Stomach smooth muscle (tissue), 2 donors: ENCODE measurements around the gene R3HDM2.

Experiments used
- H3K27ac ChIP-seq: one replicate; pipeline ENCODE4 v1.7.0; 2013; ENCODE audit warnings: mild to moderate bottlenecking, low read length, inconsistent platforms
- H3K27me3 ChIP-seq, 2 donors: one replicate each; pipeline ENCODE4 v1.7.0; 2013; ENCODE audit warnings: low read length in 2 of 2; ENCODE audit not compliant: insufficient read depth in 2 of 2, control insufficient read depth in 1 of 2
- H3K36me3 ChIP-seq, 2 donors: one replicate each; pipeline ENCODE4 v1.7.0; 2013; ENCODE audit warnings: low read length in 2 of 2; ENCODE audit not compliant: control insufficient read depth in 2 of 2, insufficient read depth in 2 of 2
- H3K4me1 ChIP-seq: one replicate; pipeline ENCODE4 v1.7.0; 2013; ENCODE audit warnings: low read length; ENCODE audit not compliant: control insufficient read depth, insufficient read depth
- H3K4me3 ChIP-seq, 2 donors: one replicate each; pipeline ENCODE4 v1.7.0; 2013; ENCODE audit warnings: low read length in 2 of 2
- H3K9ac ChIP-seq, 2 donors: one replicate each; pipeline ENCODE4 v1.7.0; 2013; ENCODE audit warnings: low read length in 2 of 2, mild to moderate bottlenecking in 1 of 2
- H3K9me3 ChIP-seq, 2 donors: one replicate each; pipeline ENCODE4 v1.7.0; 2013; ENCODE audit warnings: low read length in 2 of 2; ENCODE audit not compliant: control insufficient read depth in 2 of 2
- donor health status: healthy.
- donor health status: Pancreatic carcinoma.

The R3HDM2 gene

GRCh38 chr12:57459055-57459749 lies 28.4 kb upstream of the R3HDM2 start:
- peak overlapping the region; percentile 88 to 96 for H3K4me3 ChIP-seq
- no peaks in the 10 kb centered on the region for H3K36me3 ChIP-seq
- H3K9ac ChIP-seq = peak overlapping the region; percentile 57 to 62
- peaks cover 35% of the 10 kb centered on the region for H3K4me1 ChIP-seq
- H3K9me3 ChIP-seq = no peaks in the 10 kb centered on the region
- peaks cover 11 to 12% of the 10 kb centered on the region in 2 donors for H3K27me3 ChIP-seq
- peak overlapping the region; percentile 60 for H3K27ac ChIP-seq

DNA sequence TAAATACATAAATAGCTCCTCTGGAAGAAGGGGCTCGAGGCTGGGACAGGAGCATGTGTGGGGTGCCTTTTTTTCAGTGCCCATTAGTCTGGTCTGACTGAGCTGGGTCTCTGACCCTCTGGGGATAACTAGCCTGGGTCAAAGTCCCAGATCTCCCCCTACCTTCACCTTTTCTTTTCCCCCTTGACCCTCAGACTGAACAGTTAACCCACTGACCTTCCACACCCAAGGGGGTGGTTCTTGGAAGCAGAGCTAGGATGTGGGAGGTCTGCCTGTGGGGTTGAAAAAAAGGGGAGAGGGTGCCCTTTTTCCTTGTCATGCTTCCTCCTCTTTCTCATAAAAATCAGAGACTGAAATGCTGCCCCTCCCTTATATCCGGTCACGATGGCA lies 27.8 kb upstream of the R3HDM2 start:
- Histone ChIP-seq H3K36me3 (no peaks in the 10 kb centered on the region), H3K9me3 (no peaks in the 10 kb centered on the region), H3K9ac (peak overlapping the region; percentile 57 to 62), H3K4me1 (peaks cover 35% of the 10 kb centered on the region), H3K27me3 (peaks cover 10 to 11% of the 10 kb centered on the region in 2 donors), H3K4me3 (peak overlapping the region; percentile 88 to 96), H3K27ac (peak overlapping the region; percentile 60)

GRCh38 chr12:57456737-57457490 lies 26.1 kb upstream of the R3HDM2 start:
- H3K9me3 ChIP-seq = no peaks in the 10 kb centered on the region
- no peak overlapping the region for H3K9ac ChIP-seq
- H3K36me3 ChIP-seq = no peaks in the 10 kb centered on the region
- H3K4me3 ChIP-seq = no peak overlapping the region
- H3K4me1 ChIP-seq = peaks cover 38% of the 10 kb centered on the region
- H3K27ac ChIP-seq = no peak overlapping the region
- H3K27me3 ChIP-seq = peaks cover 10 to 11% of the 10 kb centered on the region in 2 donors

- Histone ChIP-seq H3K9ac (no peak overlapping the region), H3K27me3 (peaks cover 9 to 10% of the 10 kb centered on the region in 2 donors), H3K4me1 (peaks cover 41% of the 10 kb centered on the region), H3K4me3 (no peak overlapping the region), H3K27ac (no peak overlapping the region), H3K9me3 (no peaks in the 10 kb centered on the region), H3K36me3 (no peaks in the 10 kb centered on the region)
Measured at GRCh38 chr12:57456145-57456700, 25.4 kb upstream of the R3HDM2 start.

- Histone ChIP-seq H3K9ac (no peak overlapping the region), H3K36me3 (no peaks in the 10 kb centered on the region), H3K27me3 (peaks cover 3 to 7% of the 10 kb centered on the region in 2 donors), H3K27ac (no peak overlapping the region), H3K9me3 (no peaks in the 10 kb centered on the region), H3K4me3 (no peak overlapping the region), H3K4me1 (peaks cover 34% of the 10 kb centered on the region)
Measured at GRCh38 chr12:57455374-57456144, 24.7 kb upstream of the R3HDM2 start.

GRCh38 chr12:57454566-57455373 lies 23.9 kb upstream of the R3HDM2 start, which contains the start of gene INHBE:
INHBE (plus strand) TSS chr12:57455307; CDS start chr12:57455537, 230 bp downstream.
- no peak within 1 kb of the TSS for H3K4me3 ChIP-seq
- H3K9me3 ChIP-seq = no peaks in the 10 kb centered on the region
- H3K27me3 ChIP-seq = peaks cover 3 to 7% of the 10 kb centered on the region in 2 donors
- H3K27ac ChIP-seq = no peak within 1 kb of the TSS
- H3K4me1 ChIP-seq = peaks cover 30% of the 10 kb centered on the region
- no peaks in the 10 kb centered on the region for H3K36me3 ChIP-seq
- H3K9ac ChIP-seq = no peak within 1 kb of the TSS

DNA sequence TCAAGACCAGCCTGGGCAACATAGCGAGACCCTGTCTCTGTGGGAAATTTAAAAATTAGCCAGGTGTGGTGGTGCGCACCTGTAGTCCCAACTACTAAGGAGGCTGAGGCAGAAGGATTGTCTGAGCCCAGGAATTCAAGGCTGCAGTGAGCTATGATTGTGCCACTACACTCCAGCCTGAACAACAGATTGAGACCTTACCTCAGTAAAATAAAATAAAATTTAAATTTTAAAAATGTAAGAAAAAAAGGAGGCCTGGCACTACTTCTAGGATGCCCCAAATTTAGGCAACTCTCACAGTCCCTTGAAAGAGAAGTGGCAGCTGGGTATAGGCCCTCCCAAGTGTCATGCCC lies 23.3 kb upstream of the R3HDM2 start:
- peaks cover 3 to 7% of the 10 kb centered on the region in 2 donors for H3K27me3 ChIP-seq
- no peak overlapping the region for H3K27ac ChIP-seq
- peaks cover 27% of the 10 kb centered on the region for H3K4me1 ChIP-seq
- H3K4me3 ChIP-seq = no peak overlapping the region
- H3K36me3 ChIP-seq = no peaks in the 10 kb centered on the region
- H3K9me3 ChIP-seq = no peaks in the 10 kb centered on the region
- H3K9ac ChIP-seq = no peak overlapping the region

DNA sequence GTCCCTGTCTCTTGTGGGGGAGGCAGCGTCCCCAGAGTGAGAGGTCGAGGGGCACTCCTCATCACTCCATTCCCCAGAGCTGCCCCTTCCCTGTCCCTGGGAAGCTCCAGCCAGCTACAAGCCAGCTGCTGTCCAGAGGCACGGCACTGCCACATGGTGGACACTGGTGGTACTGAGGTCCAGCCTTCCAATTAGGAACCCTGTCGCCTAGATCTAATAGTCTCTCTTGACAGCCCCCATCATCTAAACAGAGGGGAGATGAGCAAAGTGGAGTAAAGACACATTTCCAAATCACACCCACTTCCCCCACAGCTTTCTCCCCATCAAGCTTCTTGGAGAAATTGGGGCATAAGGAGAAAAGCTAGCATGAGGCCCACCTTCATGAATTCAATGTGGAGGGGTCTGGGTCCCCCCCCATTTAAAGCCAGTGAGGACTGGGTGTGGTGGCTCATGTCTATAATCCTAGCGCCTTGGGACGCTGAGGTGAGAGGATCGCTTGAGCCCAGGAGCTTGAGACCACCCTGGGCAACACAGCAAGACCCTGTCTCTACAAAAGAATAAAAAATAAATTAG lies 22.2 kb upstream of the R3HDM2 start:
- H3K4me3 ChIP-seq = peak overlapping the region; percentile 29 to 52
- H3K4me1 ChIP-seq = peaks cover 20% of the 10 kb centered on the region
- peaks cover 3 to 7% of the 10 kb centered on the region in 2 donors for H3K27me3 ChIP-seq
- no peak overlapping the region for H3K9ac ChIP-seq
- H3K36me3 ChIP-seq = no peaks in the 10 kb centered on the region
- H3K27ac ChIP-seq = peak overlapping the region; percentile 49
- H3K9me3 ChIP-seq = peaks cover 0 to 2% of the 10 kb centered on the region in 2 donors

DNA sequence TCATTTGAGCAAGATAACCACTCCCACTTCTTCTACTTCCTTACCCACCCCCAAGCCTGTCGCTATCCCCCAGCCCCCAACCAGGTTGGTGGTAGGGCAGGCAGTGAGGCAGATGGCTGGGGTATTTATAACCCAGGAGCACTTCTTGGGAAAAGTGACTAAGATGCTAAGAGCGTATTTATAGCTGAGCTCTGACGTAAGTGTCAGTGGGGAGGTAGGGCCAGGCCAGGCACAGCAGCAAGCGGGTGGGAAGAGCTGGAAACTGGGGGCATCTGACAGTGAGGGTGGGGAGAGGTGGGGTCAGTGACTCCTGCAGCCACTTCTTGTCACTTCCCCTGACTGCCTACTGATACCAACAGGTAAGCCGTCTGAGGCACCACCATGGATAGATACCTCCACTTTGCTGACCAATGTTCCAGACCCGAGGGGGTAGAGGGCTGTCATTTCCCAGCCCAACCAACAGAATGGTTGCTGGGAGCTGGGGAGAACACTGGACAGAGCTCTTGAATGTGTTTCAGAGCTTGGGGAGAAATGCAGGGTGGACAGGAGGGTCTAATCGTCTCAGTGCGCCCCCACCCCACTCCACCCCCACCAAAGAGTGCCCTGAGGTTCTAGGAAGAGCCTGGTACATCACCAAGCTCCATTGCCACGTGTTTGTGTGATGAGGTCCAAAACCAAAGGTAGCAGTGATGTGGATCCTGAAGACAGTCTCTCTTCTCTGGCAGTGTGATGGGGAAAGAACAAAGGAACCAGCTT lies 21.5 kb upstream of the R3HDM2 start:
- Histone ChIP-seq H3K4me3 (peak overlapping the region; percentile 29 to 52), H3K27me3 (peaks cover 3 to 7% of the 10 kb centered on the region in 2 donors), H3K27ac (peak overlapping the region; percentile 49), H3K36me3 (no peaks in the 10 kb centered on the region), H3K4me1 (peaks cover 20% of the 10 kb centered on the region), H3K9me3 (peaks cover 0 to 2% of the 10 kb centered on the region in 2 donors), H3K9ac (peak overlapping the region; percentile 36 to 63)
